Measurements from ENCODE around the gene PTEN. TPM values are rescaled to one million over a fixed set of nuclear protein-coding genes. Genes with fewer than 3 reads are reported as not detected.

Gene PTEN
- total RNA-seq, 2 experiments from 2014 or later: 91.3 to 93.9 TPM

DNA sequence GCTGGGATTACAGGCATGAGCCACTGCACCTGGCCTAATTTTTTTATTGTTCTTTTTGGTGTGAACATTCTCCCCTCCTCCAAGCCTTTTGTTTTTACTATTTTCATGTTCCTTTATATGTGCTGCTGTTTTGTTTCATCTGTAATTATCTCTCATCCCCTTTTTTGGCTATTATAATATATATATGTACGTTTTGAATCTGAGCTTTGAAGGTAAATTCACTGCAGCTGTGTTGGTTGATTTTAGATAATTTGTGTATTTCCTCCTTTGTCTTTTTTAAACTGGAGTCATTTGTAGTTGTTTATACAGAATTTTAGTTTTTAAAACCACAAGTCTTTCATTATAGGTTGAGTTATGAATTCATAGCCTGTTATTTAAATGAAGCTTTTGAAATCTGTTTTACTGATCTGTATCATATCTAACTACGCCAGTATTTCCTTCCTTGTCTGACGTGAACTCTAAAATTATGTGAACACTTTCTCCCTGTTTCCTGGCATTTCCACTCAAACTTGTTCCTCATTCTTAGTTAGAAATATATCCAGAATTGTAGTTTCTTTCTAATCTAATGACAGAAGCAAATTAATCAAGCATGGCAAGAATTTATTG, 54.9 kb downstream of the PTEN start:
- ChIA-PET POLR2A (no interaction called here), CTCF (no interaction called here)
- peaks cover 72% of the 10 kb centered on the region for H3K36me3 Mint-ChIP-seq (ENCODE audit: low read depth)
- H3K27me3 Mint-ChIP-seq: no peaks in the 10 kb centered on the region
- H3K4me1 Mint-ChIP-seq: peaks cover 48% of the 10 kb centered on the region
- no peak overlapping the region for H3K4me3 Mint-ChIP-seq
- H3K27ac Mint-ChIP-seq: peak overlapping the region; percentile 78
- DNase-seq: no peak
- H3K9me3 Mint-ChIP-seq: peaks cover 22% of the 10 kb centered on the region

DNA sequence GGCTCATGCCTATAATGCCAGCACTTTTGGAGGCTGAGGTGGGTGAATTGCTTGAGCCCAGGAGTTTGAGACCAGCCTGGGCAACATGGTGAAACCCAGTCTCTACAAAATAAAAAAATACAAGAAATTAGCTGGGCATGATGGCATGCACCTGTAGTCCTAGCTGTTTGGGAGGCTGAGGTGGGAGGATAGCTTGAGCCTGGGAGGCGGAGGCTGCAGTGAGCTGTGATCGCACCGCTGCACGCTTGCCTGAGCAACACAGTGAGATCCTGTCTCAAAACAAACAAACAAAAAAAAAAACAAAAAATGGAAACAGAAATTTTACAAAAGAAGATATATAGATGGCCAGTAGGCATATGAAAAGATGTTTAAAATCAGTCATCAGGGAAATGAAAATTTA, 57.1 kb downstream of the PTEN start:
- Mint-ChIP-seq H3K4me1 (peaks cover 59% of the 10 kb centered on the region), H3K36me3 (ENCODE audit: low read depth) (peaks cover 73% of the 10 kb centered on the region), H3K27ac (no peak overlapping the region), H3K9me3 (peaks cover 14% of the 10 kb centered on the region), H3K27me3 (no peaks in the 10 kb centered on the region), H3K4me3 (no peak overlapping the region)
- CTCF ChIA-PET: interaction anchor here (0.6 to 0.7 kb wide), 2 partner anchors 196 to 230 kb away, joined by 3 to 5 read pairs; no protein-coding TSS in a partner anchor
- POLR2A ChIA-PET: no interaction called here
- DNase-seq: no peak

DNA sequence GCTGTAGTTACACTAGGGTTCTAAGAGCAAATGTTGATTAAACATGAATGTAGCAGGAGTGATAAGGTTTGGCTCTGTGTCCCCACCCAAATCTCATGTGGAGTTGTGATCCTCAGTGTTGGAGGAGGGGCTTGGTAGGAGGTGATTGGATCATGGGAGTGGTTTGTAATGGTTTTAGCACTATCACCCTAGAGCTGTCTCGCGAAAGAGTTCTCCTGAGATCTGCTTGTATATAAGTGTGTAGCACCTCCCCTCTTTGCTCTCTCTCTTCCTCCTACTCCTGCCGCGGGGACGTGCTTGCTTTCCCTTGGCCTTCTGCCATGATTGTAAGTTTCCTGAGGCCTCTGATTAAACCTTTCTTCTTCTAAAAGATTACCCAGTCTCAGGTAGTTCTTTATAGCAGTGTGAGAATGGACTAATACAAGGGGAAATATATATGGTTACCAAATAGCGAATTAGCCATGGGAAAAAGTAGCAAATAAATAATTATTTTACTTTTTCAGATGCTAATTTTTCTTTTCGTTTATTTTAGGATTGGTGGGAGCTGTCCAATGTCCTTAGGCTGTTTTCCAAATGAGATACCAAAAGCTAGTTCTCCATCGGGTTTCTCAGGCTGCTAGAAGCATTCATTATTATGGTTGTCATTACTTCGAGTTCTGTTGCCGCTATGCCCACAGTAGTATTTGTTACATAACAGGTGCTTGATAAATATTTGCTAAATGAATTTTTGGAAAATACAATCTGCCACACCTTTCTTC, 58.7 kb downstream of the PTEN start:
- no peak overlapping the region for H3K4me3 Mint-ChIP-seq
- H3K27me3 Mint-ChIP-seq: no peaks in the 10 kb centered on the region
- ChIA-PET CTCF (no interaction called here), POLR2A (no interaction called here)
- peaks cover 72% of the 10 kb centered on the region for H3K36me3 Mint-ChIP-seq (ENCODE audit: low read depth)
- peaks cover 62% of the 10 kb centered on the region for H3K4me1 Mint-ChIP-seq
- DNase-seq: no peak
- H3K9me3 Mint-ChIP-seq: peaks cover 13% of the 10 kb centered on the region
- no peak overlapping the region for H3K27ac Mint-ChIP-seq

DNA sequence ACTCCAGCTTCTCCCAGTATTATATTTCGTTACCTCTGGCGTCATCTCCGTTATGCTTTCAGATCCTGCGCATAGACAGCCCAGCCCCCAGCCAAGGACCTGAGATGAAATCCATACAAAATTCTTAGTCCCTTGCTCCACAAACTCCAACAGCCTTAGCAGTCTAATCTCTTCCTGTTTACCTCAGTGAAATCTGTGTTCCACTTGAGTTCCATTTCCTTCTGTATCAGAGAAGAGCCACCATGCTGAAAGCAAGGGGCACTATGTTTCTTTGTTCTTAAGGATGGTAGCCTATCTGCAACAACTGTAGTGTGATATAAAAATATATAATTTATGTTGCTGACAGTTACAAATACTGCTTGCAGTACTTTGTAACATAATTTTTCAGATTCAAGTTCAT, 59.8 kb downstream of the PTEN start:
- H3K36me3 Mint-ChIP-seq (ENCODE audit: low read depth): peaks cover 73% of the 10 kb centered on the region
- no peak overlapping the region for H3K4me3 Mint-ChIP-seq
- peak overlapping the region; percentile 51 for H3K27ac Mint-ChIP-seq
- DNase-seq: no peak
- POLR2A ChIA-PET: no interaction called here
- peaks cover 13% of the 10 kb centered on the region for H3K9me3 Mint-ChIP-seq
- no peaks in the 10 kb centered on the region for H3K27me3 Mint-ChIP-seq
- CTCF ChIA-PET: no interaction called here
- H3K4me1 Mint-ChIP-seq: peaks cover 58% of the 10 kb centered on the region

DNA sequence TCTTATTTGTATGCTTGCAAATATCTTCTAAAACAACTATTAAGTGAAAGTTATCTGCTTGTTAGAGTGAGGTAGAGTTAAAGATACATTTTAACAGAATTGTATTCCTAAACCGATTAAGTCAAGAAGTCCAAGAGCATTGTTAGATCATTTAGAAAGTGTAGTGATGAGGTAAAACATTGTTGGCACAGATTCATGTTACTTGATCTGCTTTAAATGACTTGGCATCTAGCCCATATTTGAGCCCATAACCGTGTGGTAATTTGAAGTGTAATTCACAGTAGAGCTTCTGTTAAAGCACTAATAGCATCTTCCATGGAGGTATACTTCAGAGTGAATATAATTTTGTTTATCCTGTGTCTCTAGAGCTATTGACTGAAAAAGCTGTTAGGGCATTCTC, 62.1 kb downstream of the PTEN start:
- ChIA-PET CTCF (interaction anchor here (0.8 kb wide), 1 partner anchor 193 kb away, joined by 3 read pairs; no protein-coding TSS in a partner anchor), POLR2A (no interaction called here)
- DNase-seq: no peak
- H3K27me3 Mint-ChIP-seq: no peaks in the 10 kb centered on the region
- peaks cover 13% of the 10 kb centered on the region for H3K9me3 Mint-ChIP-seq
- peaks cover 66% of the 10 kb centered on the region for H3K4me1 Mint-ChIP-seq
- H3K36me3 Mint-ChIP-seq (ENCODE audit: low read depth): peaks cover 70% of the 10 kb centered on the region
- H3K27ac Mint-ChIP-seq: no peak overlapping the region
- H3K4me3 Mint-ChIP-seq: no peak overlapping the region

DNA sequence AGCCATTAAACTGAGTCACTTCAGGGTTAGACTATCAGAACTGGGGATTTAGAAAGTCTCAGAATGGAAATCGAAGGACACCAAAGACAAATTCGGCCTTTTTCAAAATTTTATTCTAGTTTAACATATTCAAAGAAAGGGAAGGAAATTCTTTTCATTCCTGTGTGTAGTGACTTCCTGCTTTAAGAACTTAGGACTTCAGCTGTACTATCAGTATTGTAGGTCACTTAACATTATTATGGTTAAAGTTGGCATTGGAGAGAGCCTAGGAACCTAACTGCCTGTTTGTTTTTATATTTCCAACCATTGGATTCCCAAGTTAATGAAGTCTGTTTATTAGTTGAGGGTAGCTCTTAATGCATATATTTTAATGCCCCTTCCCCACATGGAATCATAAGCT, 63.7 kb downstream of the PTEN start:
- Mint-ChIP-seq H3K27ac (no peak overlapping the region), H3K9me3 (peaks cover 7% of the 10 kb centered on the region), H3K27me3 (no peaks in the 10 kb centered on the region), H3K4me3 (no peak overlapping the region), H3K36me3 (ENCODE audit: low read depth) (peaks cover 67% of the 10 kb centered on the region), H3K4me1 (peaks cover 68% of the 10 kb centered on the region)
- no peak for DNase-seq
- CTCF ChIA-PET: interaction anchor here (0.5 to 0.8 kb wide), 2 partner anchors 16 to 102 kb away, joined by 3 to 6 read pairs; no protein-coding TSS in a partner anchor
- POLR2A ChIA-PET: no interaction called here

DNA sequence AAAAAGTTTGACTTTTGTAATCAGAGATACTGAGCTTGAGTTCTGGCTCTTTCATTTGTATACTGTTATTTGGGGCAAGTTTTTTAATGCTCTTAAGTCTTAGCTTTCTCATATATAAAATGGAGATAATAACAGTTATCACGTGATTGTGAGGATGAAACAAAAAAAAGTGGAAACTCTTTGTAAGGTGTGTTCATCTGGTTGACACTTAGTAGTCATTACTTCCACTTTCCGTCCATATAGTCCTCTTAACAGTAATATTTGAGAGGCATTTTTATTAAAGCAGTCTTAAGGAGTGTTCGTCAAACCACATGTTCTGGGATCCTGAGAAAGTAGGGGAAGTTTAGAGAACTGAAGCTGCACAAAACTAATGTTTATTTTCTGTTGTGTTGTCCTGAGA, 65.6 kb downstream of the PTEN start:
- no peak for DNase-seq
- H3K9me3 Mint-ChIP-seq: peaks cover 2% of the 10 kb centered on the region
- ChIA-PET POLR2A (no interaction called here), CTCF (interaction anchor here (0.6 kb wide), 1 partner anchor 278 kb away, joined by 3 read pairs; no protein-coding TSS in a partner anchor)
- peaks cover 59% of the 10 kb centered on the region for H3K36me3 Mint-ChIP-seq (ENCODE audit: low read depth)
- no peak overlapping the region for H3K27ac Mint-ChIP-seq
- H3K4me3 Mint-ChIP-seq: no peak overlapping the region
- H3K4me1 Mint-ChIP-seq: peaks cover 54% of the 10 kb centered on the region
- H3K27me3 Mint-ChIP-seq: no peaks in the 10 kb centered on the region

DNA sequence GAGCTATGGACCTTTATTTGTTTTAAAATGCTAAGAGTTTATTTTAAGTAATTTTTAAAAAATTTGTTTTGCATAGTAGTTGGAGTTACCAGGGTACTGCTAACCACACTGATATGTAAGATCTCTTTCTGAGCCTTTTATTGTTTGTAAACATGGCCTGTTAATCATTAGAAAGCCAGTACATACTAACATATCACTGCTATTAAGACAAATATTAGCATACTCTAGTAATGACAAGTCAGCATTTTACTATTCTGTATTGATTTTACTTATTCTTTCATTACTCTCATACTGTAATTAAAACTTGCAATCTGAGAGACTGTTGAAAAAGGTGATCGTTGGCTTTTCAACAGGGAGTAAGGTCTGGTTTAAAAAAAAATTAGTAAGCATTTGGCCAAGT, 66.7 kb downstream of the PTEN start:
- Mint-ChIP-seq H3K27me3 (no peaks in the 10 kb centered on the region), H3K4me1 (peaks cover 46% of the 10 kb centered on the region), H3K27ac (no peak overlapping the region), H3K9me3 (peaks cover 2% of the 10 kb centered on the region), H3K36me3 (ENCODE audit: low read depth) (peaks cover 59% of the 10 kb centered on the region), H3K4me3 (no peak overlapping the region)
- ChIA-PET POLR2A (no interaction called here), CTCF (no interaction called here)
- no peak for DNase-seq

DNA sequence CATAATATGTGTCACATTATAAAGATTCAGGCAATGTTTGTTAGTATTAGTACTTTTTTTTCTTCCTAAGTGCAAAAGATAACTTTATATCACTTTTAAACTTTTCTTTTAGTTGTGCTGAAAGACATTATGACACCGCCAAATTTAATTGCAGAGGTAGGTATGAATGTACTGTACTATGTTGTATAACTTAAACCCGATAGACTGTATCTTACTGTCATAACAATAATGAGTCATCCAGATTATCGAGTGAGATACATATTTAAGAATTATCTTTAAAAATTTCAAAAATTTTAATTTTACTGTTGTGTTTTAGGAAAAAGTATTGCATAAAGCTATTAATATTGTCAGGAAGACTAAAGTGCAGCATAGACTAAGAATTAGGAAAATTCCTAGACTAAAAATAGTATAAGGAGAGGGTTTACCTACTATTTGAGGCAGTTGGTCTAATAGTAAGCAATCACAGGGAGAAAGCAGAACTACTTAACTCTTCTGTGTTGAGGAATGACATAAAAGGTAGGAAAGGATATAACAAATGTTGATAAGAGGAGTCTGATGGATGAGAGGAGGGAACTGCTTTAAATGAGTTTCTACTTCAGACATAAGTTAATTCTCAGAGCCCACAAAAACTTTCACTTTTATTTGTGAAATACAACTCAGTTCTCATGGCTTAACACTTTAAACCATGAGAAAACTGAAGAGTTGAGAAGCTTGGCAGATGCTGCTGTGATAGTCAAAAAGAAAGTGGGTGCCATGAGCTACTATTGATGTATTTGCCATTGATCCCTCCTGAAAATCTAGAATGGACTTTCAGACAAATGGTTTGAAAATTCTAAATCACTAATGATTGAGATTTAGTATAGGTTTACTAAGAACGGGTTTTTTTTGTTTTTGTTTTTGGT, 67.8 kb downstream of the PTEN start:
- Mint-ChIP-seq H3K36me3 (ENCODE audit: low read depth) (peaks cover 60% of the 10 kb centered on the region), H3K27me3 (no peaks in the 10 kb centered on the region), H3K27ac (no peak overlapping the region), H3K4me1 (peaks cover 40% of the 10 kb centered on the region), H3K4me3 (no peak overlapping the region), H3K9me3 (peaks cover 2% of the 10 kb centered on the region)
- DNase-seq: no peak
- ChIA-PET CTCF (no interaction called here), POLR2A (no interaction called here)

DNA sequence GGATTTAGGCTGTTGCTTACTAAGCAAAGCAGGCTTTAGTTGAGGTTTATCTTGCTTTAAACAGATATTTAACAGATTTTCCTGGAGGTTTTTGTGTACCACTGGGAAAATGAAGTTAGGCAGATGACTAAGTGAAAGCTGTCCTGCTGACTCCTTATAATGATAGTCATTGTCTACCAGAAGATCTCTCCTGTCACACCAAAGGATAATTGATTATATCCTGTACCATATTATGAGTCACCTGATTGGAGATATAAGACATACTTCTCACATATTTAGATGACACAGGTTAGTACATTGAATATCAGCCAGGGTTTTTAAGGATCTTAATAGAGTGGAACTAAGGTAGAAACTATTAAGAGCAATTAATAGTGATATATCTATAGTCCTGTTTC, 68.4 kb downstream of the PTEN start:
- DNase-seq: no peak
- POLR2A ChIA-PET: no interaction called here
- Mint-ChIP-seq H3K36me3 (ENCODE audit: low read depth) (peaks cover 60% of the 10 kb centered on the region), H3K4me1 (peaks cover 34% of the 10 kb centered on the region), H3K27ac (no peak overlapping the region), H3K4me3 (no peak overlapping the region), H3K27me3 (no peaks in the 10 kb centered on the region), H3K9me3 (no peaks in the 10 kb centered on the region)
- CTCF ChIA-PET: no interaction called here

DNA sequence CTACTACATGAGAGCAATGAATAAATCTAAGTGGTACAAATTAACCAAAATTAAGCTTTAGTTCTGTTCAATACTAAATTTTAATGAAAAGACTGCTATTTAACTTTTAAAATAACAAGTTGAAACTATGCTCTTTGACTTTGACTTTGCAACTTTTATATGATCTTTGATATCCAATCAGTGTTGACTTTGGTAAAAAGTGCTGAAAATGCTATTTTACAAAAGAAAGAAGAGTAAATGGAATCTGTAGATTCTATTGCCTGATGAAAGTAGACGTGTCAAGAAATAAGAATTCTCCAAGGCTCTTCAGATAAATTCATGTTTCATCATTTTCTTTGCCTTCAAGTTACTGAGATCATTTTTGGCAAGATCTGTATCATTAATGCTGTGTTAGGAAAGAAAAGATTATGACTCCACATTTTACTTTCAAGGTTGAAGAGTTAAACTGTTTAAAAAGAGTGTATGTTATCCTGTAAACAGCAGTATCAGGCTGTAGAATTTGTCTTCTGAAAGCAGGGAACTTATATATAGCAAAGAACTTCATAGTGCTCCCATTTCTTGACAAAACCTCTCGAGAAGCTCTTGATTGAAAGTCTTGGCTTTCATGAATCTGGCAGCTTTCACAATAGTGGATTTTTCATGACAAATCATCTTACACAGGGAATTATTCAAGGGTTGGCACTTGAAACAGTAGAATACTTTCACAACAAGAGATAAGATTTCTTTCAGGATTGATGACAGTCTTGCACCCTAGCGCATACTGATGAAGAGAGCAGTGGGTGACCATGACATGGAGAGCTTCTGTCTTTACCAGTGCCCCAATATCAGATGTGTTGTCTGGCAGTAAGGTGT, 72.1 kb downstream of the PTEN start:
- Mint-ChIP-seq H3K27me3 (no peaks in the 10 kb centered on the region), H3K27ac (no peak overlapping the region), H3K9me3 (no peaks in the 10 kb centered on the region), H3K4me3 (no peak overlapping the region), H3K4me1 (peaks cover 9% of the 10 kb centered on the region), H3K36me3 (ENCODE audit: low read depth) (peaks cover 65% of the 10 kb centered on the region)
- POLR2A ChIA-PET: no interaction called here
- CTCF ChIA-PET: interaction anchor here (1.4 kb wide), 1 partner anchor 27 kb away, joined by 3 read pairs; no protein-coding TSS in a partner anchor
- DNase-seq: no peak

DNA sequence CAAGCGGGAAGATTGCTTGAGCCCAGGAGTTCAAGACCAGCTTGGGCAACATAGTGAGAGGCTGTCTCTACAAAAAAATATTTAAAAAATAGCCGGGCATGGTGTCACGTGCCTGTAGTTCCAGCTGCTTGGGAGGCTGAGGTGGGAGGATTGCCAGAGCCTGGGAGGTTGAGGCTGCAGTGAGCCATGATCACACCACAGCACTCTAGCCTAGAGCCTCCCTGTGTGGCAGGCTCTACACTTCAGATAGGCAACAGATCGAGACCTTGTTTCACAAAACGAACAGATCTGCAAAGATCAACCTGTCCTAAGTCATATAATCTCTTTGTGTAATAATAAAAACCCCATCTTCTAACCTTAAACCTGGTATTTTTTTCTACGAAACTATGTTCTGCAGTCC, 76.8 kb downstream of the PTEN start:
- ChIA-PET POLR2A (no interaction called here), CTCF (no interaction called here)

More for the DNA sequence above, 76.8 kb downstream of the PTEN start:
- DNase-seq: no peak
- Mint-ChIP-seq H3K27me3 (no peaks in the 10 kb centered on the region), H3K4me3 (no peak overlapping the region), H3K4me1 (no peaks in the 10 kb centered on the region), H3K27ac (no peak overlapping the region), H3K9me3 (no peaks in the 10 kb centered on the region), H3K36me3 (ENCODE audit: low read depth) (peaks cover 67% of the 10 kb centered on the region)
